ENCODE results near the gene PIAS4.
"Not testable (repeated sequence)": the region's sequence is repeated elsewhere in the genome, so short reads cannot be mapped to it uniquely, and the experiment has no call there.

The PIAS4 gene

DNA sequence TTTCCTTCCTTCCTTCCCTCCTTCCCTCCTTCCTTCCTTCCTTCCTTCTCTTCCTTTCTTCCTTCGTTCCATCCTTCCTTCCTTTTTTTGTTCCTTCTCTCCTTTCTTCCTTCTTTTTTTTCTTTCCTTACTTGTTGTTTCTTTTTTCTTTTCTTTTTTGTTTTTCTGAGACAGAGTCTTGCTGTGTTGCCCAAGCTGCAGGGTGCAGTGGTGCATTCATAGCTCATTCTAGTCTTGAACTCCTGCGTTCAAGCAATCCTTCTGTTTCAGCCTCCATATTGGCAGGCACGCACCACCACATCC is 16.8 kb upstream of the PIAS4 start:
- DNase-seq (ENCODE audit: low read depth in 3 of 3, low spot score in 1 of 3): no peak

DNA sequence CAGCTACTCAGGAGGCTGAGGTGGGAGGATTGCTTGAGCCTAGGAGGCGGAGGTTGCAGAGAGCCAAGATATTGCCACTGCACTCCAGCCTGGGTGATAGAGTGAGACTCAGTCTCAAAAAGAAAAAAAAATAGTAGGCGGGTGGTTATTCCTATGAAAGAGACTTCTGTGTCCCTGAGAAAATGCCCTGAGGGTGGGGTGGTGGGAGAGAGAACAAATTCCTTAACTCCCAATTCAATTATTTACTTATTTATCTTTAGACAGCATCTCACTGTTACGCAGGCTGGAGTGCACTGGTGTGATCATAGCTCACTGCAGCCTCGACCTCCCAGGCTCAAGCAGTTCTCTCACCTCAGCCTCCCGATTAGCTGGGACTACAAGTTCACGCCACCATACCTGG is 11.9 kb upstream of the PIAS4 start:
- DNase-seq (ENCODE audit: low read depth in 3 of 3, low spot score in 1 of 3): no peak

DNA sequence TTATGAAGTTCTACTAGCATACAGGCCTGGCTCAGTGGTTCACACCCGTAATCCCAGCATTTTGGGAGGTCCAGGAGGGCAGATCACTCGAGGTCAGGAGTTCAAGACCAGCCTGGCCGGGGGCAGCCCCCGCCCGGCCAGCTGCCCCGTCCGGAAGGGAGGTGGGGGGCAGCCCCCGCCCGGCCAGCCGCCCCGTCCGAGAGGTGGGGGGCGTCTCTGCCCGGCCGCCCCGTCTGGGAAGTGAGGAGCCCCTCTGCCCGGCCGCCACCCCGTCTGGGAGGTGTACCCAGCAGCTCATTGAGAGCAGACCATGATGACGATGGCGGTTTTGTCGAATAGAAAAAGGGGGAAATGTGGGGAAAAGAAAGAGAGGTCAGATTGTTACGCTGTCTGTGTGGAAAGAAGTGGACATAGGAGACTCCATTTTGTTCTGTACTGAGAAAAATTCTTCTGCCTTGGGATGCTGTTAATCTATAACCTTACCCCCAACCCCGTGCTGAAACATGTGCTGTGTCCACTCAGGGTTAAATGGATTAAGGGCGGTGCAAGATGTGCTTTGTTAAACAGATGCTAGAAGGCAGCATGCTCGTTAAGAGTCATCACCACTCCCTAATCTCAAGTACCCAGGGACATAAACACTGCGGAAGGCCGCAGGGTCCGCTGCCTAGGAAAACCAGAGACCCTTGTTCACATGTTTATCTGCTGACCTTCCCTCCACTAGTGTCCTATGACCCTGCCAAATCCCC is 8.7 kb upstream of the PIAS4 start:
- not testable (repeated sequence) for DNase-seq (ENCODE audit: low read depth in 3 of 3, low spot score in 1 of 3)

DNA sequence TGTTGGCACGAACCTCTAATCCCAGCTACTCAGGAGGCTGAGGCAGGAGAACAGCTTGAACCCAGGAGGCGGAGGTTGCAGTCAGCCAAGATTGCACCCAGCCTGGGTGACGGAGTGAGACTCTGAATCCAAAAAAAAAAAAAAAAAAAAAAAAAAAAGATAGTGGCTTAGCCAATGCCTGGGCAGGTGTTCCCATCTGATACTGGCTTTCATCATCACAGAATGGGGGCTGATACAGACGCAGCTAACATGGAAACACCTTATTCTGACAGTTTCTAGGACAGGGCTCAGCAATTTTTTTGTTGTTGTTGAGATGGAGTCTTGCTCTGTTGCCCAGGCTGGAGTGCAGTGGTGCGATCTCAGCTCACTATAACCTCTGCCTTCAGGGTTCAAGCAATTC is 6.7 kb upstream of the PIAS4 start:
- DNase-seq (ENCODE audit: low read depth in 3 of 3, low spot score in 1 of 3): not testable (repeated sequence)

DNA sequence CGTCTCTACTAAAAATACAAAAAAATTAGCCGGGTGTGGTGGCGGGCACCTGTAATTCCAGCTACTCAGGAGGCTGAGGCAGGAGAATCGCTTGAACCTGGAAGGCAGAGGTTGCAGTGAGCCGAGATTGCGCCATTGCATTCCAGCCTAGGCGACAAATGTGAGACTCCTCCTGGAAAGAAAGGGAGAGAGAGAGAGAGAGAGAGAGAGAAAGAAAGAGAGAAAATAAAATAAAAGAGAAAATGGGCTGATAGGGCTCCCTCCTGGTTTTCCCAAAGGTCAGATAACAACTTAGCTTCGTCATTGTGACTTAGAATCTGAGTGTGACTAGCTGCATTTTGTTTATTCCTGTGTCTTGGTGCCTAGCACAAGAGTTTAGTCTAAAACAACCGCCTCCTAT is 2.1 kb upstream of the PIAS4 start:
- DNase-seq (ENCODE audit: low read depth in 3 of 3, low spot score in 1 of 3): not testable (repeated sequence)

DNA sequence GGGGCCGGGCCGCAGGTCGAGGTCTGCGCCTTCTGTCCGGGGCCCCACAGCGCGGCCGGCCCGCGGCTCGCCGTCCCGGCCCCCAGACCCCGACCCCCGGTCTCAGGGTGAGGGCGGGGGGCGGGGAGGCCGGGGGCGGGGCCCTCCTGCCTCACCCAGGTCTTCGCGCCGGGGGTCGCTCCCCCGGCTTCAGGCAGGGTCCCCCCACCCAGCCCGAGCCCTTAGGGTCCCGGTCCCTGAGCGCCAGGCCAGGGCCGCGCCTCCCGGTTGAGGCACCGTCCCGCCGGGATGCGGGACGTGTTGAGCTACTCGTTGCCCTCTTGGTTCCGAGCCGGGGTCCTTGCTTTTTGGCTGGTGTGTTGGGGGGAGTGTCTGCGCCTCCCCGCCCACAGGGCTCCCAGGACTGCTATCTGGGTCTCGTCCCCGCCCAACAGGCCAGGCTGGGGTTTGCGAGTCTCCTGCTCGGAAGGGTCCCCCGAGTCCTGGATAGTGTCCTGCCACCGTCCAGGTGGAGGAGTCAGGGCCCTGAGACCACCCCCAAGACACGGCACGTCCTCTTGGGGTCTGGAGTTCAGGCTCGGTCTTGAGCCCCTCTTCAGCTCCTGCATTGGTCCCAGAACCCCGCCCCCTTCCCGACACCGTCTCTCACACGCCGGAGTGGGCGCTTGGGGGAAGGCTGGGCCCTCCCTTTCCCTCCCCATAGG is 452 bp downstream of the PIAS4 start:
- DNase-seq (ENCODE audit: low read depth in 3 of 3, low spot score in 1 of 3): no peak

DNA sequence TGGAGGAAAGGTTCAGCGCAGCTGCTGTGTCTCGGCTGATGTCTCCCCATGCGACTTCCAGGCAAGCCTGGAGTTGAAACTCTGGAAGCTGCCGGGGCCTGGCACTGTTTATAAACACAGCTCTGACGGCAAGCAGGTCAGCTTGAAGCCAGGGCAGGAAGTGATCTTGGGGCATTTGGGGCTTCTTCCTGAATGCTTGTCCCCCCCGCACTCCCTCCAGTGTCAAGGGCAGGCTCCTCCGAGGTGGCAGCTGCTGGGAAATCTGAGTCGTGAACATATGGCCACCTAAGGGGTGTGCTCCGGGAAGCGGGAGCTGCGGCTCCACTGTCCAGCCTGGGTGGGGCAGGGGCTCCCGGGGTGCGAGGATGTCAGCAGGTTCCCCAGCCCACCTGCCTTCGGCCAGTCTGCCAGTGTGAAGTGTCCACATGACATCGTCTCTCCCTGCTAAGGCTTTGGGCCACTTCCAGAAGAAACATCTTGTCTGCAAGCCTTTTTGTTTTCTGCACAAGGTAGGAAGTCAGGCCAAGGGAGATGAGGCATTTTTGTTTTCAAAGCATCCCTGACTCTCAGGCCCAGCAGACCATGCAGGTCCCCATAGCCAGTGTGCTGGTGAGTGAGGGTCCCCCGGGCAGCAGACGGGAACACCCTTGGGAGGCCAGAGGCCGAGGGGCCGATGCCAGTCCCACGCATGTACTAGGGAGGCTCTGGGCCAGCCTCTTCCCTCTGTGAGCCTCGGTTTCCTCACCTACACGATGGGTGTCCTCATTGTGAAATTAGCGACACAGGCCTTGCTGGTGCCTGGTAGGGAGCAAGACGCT is 2.7 kb downstream of the PIAS4 start:
- DNase-seq (ENCODE audit: low read depth in 3 of 3, low spot score in 1 of 3): no peak

DNA sequence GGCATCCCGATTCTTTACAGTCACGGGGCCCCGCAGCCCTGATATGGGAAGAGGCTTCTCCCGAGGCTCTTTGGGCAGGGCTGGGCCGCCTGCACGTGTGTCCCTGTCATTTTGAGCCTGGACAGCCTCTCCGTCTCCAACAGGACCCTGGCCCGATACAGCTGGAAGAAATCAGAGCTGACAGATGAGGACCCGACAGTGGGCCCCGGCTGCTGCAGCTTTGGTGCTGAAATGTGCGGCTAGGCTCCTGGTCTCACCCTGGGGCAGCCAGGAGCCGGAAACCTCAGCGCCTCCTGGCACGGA is 3.2 kb downstream of the PIAS4 start:
- no peak for DNase-seq (ENCODE audit: low read depth in 3 of 3, low spot score in 1 of 3)

DNA sequence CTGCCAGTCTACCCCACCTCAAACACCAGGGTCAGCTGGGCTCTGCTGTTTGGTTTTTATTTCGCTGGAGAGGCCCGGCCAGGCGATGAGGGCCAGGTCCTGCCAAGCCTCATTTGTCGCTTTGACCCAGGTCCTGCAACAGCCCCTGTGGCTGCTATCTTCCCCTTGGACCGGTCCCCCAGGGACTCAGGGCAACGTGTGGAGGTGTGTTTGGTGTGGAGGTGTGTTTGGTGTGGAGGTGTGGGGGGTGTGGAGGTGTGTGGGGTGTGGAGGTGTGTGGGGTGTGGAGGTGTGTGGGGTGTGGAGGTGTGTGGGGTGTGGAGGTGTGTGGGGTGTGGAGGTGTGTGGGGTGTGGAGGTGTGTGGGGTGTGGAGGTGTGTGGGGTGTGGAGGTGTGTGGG is 3.9 kb downstream of the PIAS4 start:
- not testable (repeated sequence) for DNase-seq (ENCODE audit: low read depth in 3 of 3, low spot score in 1 of 3)

DNA sequence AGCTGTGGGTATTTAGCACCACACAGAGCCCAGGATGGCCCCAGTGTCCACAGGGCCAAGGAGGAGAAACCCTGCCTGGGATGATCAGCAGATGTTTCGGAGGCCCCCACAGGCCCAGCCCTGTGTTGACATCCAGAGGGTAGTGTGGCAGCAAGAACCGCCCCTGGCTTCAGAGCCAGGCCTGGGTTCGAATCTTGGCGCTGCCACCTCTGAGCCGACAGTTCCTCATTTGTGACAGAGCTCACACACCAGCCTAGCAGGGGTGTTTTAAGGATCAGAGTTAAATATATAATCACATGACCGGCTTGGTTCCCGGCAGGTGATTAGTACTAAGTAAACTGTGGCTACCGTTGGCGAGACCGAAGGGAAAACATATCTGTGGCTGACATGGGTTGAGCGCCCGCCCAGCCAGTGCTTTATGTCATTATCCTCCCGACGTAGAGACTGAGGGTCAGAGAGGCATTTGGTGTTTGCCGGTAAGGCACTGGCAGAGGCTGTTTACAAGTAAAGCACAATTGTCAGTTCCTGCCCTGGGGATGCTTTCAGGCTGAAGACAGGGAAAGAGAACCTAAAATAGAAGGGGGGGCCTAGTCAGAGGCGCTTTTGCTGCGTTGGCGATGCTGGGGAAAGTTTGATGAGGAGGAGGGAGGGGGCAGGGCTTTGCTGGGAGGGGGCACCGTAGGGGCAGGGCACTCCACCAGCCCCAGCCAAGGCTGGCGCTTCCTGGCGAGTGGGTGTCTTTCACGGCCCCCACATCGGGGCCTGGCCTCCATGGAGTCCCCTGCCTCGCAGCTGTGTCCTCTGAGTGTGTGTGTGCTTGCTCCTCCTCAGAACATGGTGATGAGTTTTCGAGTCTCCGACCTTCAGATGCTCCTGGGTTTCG is 4.8 kb downstream of the PIAS4 start:
- no peak for DNase-seq (ENCODE audit: low read depth in 3 of 3, low spot score in 1 of 3)

DNA sequence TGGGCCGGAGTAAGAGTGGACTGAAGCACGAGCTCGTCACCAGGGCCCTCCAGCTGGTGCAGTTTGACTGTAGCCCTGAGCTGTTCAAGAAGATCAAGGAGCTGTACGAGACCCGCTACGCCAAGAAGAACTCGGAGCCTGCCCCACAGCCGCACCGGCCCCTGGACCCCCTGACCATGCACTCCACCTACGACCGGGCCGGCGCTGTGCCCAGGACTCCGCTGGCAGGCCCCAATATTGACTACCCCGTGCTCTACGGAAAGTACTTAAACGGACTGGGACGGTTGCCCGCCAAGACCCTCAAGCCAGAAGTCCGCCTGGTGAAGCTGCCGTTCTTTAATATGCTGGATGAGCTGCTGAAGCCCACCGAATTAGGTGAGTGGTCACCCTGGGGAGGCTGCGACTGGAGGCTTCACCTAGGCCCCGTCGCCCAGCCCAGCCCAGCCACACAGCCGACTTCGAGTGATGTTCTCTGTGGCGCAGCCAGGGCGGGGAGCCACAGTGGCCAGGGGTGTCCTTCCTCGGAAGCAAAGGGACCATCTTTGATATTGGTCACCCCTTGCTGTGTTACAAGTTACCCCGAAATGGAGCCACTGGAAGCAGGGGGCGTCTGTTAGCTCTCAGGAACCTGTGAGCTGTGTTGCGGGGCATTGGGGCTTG is 5.6 kb downstream of the PIAS4 start:
- DNase-seq (ENCODE audit: low read depth in 3 of 3, low spot score in 1 of 3): no peak

DNA sequence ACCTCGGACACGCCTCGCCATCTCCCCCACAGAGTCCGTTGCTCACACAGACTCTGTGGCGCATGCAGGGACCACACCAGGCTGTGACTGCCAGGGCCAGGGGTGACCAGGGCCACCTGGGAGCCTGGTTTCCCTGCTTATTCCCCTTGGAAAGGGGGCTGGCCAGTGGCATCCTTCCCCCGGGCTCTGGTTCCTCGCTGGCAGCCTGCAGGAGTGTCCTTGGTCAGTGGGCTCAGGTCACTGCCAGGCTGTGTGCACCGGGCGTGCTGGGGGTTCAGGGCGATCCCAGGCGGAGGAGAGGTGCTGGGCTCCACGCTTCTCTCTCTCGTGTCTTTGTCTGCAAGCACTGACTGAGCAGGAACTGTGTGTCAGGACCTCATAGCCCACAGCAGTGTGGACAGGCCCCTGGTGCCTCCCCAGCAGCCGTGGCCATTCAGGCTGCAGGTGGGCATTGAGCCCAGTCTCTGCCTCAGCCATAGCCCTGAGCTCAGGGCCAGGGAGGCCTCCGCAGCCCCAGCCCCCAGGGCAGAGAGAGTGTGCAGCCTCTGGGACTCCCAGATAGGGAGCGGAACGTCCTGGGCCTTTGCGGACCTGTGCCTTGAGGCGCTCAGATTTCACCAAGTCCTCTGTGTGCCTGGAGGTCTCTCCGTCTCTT is 6.5 kb downstream of the PIAS4 start:
- no peak for DNase-seq (ENCODE audit: low read depth in 3 of 3, low spot score in 1 of 3)

DNA sequence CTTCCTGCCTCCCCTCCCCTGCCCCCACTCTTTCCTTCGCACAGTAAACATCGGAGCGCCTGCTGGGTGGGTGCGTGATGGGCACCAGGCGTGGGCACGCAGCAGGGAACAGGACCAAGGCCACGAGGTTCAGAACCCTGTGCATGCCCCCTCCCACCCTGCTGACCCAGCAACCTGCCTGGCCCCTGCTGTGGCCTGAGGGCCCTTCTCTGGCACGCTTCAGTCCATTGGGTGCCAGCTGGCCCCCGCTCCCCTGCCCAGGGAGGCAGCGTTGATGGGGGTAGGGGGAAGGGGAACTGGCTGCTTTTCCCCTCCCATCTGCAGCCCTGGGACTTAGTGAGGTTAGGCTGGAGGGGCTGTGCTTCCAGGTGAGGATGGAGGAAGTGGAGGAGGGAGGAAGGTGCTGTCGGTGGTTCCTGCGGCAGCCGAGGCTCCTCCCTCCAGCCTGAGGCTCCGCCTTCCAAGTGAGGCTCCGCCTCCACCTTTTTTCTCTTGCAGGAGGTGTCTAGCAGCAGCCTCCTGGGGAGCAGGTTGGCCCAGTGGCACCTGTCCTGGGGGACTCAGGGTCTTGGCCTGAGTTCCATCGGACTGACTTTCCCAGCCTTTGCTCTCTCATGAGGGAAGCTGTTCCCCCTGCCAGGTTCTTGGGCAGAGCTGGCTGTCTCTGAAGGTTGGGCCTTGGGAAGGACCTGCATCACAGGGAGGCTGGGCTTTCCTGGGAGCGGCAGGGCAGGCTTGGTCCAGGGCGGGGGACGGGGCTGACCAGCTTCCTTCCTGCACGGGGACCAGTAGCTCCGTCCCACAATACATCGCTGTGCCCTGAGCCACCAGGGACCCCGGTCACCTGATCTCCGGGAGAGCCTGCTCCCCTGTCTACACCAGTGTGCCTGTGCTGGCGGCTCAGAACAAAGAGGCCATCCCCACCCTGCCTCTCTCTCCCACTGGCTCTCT is 7.3 kb downstream of the PIAS4 start:
- DNase-seq (ENCODE audit: low read depth in 3 of 3, low spot score in 1 of 3): peak in 1 of 3 donors; percentile 32

DNA sequence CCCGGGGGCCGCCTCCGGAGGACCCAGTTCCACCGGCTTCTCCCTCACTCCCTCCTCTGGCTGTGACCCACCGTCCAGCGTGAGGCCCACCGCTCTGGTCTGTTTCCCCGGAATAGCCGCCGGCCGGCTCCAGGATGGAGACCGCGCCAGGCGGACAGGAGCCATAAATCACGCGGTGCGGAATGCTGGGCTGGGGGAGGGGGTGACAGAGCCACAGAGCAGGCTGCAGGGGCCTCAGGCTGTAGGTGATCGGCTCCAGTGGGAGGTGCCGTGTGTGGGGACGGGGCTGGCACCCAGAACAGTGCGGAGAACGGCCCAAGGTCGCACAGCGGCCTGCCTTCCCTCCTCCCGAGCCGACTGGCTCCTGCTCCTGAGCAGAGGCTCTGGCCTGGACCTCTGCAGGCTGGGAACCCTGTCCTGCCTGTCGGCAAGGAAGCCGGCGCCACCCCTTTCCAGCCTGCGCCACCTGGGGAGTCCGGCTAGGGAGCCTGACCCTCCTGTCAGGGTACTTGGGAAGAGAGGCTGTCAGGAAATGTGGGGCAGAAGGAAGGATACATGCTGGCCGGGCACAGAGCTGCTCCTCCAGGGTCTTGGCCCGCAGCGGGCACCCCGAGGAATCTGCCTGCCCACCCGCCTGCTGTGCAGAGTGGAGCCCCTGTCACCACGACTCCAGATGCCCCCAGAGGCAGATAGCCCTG is 8.3 kb downstream of the PIAS4 start:
- no peak for DNase-seq (ENCODE audit: low read depth in 3 of 3, low spot score in 1 of 3)

DNA sequence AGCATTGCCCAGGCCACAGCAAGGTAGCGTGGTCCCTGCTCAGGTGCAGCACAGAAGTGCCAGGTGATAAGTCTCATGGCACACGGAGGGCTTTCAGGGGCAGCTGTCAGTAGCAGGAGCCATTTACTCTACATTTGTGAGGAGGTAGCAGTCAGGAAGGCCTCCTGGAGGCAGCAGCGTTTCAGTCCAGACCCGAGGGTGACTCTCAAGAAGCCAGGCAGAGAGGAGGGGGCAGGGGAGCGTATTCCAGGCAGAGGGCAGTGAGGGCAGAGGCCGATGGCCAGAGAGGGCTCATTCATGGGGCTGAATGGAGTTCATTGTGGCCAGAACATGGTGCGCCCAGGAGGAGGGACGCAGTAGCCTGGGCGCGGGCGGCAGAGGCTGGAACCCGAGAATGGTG is 8.9 kb downstream of the PIAS4 start:
- no peak for DNase-seq (ENCODE audit: low read depth in 3 of 3, low spot score in 1 of 3)

DNA sequence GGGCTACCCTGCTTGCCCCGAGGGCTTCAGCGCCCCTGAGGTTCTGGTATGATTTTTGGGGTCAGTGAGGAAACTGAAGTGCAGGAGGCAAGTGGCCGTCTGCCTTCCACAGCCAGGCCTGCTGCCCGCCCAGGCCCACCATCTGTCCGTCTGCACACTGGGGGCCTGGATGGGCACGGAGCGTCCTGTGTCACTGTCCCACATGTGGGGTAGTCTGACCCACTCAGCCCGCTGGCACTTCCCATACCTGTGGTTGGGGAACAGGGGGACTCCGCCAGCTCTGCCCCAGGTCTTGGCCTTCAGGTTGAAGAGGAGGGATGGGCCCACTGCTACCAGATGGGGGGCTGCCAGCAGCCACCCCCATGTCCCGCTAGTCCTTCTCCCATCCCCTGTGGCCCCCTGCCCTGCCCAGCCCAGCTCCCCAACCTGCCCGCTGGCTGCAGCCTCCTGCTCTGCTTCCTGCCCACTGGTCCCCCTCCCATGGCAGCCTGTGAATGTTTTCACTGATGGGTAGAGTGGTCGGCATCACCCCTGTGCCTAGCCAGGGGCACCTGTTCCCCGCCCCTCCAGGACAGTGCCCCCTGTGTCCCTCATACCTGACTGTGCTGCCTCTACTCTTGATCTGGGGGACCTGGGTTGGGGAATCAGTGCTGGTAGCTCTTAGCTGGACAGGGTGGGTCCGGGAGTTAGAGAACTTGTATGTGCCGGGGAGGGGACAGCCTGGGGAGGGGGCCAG is 9.5 kb downstream of the PIAS4 start:
- DNase-seq (ENCODE audit: low read depth in 3 of 3, low spot score in 1 of 3): no peak

DNA sequence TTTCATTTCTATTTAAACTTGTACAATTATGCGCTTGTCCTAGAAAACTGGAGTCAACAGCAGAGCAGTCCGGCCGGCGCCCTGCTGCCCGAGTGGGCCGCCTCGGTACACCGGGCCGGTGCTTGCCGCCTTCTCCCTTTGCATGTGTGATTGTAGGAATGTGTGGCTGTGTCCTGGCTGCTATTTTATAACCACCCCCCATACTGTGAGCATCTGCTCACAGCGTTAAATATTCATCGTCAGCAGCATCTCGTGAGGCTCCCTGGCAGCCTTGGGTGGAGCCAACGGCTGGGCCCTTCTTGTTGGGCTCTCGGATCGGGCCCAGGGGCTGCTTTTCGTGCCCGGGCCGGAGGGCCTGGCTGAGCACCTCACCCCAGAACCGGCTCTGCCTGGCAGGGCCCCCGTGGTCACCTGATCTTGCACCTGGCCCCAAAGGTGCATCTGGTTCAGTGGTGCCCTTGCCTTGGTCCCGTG is 10.6 kb downstream of the PIAS4 start:
- DNase-seq (ENCODE audit: low read depth in 3 of 3, low spot score in 1 of 3): no peak
